OCI-M2 (cell line): Measurements from ENCODE around the gene TLNRD1.

Source experiments
- DNase-seq: peaks from one replicate; lab custom pipeline; 2025; ENCODE audit not compliant: unreplicated experiment; lab: John Stamatoyannopoulos, UW

TLNRD1 gene

GRCh38 chr15:81001152-81002008 lies 657 bp downstream of the TLNRD1 start:
- no peak for DNase-seq

- DNase-seq: no peak
These were observed 1.2 kb downstream of the TLNRD1 start for GRCh38 chr15:81002009-81002330.

- DNase-seq: no peak
These were observed 1.8 kb downstream of the TLNRD1 start for GRCh38 chr15:81002331-81003096.

GRCh38 chr15:81003097-81003350 lies 2.3 kb downstream of the TLNRD1 start:
- no peak for DNase-seq

- no peak for DNase-seq
These were observed 5.4 kb downstream of the TLNRD1 start for GRCh38 chr15:81006124-81006523.

GRCh38 chr15:81007428-81008064 lies 6.8 kb downstream of the TLNRD1 start:
- DNase-seq: no peak

GRCh38 chr15:81008312-81008711 lies 7.6 kb downstream of the TLNRD1 start:
- no peak for DNase-seq

- no peak for DNase-seq
These were observed 9.4 kb downstream of the TLNRD1 start for GRCh38 chr15:81010086-81010485.

- DNase-seq: no peak
These were observed 10.9 kb downstream of the TLNRD1 start for GRCh38 chr15:81011593-81011992.

GRCh38 chr15:81012588-81012987 lies 11.9 kb downstream of the TLNRD1 start:
- DNase-seq: no peak

- DNase-seq: no peak
These were observed 12.7 kb downstream of the TLNRD1 start for GRCh38 chr15:81013396-81013929.

- DNase-seq: no peak
These were observed 13.8 kb downstream of the TLNRD1 start for GRCh38 chr15:81014446-81015093.

GRCh38 chr15:81015621-81016488 lies 15.1 kb downstream of the TLNRD1 start:
- no peak for DNase-seq

- no peak for DNase-seq
These were observed 15.9 kb downstream of the TLNRD1 start for GRCh38 chr15:81016489-81017068.

- no peak for DNase-seq
These were observed 17.5 kb downstream of the TLNRD1 start for GRCh38 chr15:81018197-81018596.

GRCh38 chr15:81021321-81021720 lies 20.6 kb downstream of the TLNRD1 start:
- no peak for DNase-seq

GRCh38 chr15:81023483-81024264 lies 23.0 kb downstream of the TLNRD1 start:
- DNase-seq: no peak

- DNase-seq: no peak
These were observed 23.6 kb downstream of the TLNRD1 start for GRCh38 chr15:81024265-81024872.

- no peak for DNase-seq
These were observed 24.2 kb downstream of the TLNRD1 start for GRCh38 chr15:81024936-81025335.
